ENCODE data around the gene IPO8. TPM values are rescaled to one million over a fixed set of nuclear protein-coding genes. Genes with fewer than 3 reads are reported as not detected.
A peak's percentile ranks its signal among the peaks of the same experiment; 100 is the strongest.

Gene IPO8
- 27.4 and 27.6 TPM in 2 replicates for total RNA-seq (2014; rRNA removed; shearing (Covaris generic))

DNA sequence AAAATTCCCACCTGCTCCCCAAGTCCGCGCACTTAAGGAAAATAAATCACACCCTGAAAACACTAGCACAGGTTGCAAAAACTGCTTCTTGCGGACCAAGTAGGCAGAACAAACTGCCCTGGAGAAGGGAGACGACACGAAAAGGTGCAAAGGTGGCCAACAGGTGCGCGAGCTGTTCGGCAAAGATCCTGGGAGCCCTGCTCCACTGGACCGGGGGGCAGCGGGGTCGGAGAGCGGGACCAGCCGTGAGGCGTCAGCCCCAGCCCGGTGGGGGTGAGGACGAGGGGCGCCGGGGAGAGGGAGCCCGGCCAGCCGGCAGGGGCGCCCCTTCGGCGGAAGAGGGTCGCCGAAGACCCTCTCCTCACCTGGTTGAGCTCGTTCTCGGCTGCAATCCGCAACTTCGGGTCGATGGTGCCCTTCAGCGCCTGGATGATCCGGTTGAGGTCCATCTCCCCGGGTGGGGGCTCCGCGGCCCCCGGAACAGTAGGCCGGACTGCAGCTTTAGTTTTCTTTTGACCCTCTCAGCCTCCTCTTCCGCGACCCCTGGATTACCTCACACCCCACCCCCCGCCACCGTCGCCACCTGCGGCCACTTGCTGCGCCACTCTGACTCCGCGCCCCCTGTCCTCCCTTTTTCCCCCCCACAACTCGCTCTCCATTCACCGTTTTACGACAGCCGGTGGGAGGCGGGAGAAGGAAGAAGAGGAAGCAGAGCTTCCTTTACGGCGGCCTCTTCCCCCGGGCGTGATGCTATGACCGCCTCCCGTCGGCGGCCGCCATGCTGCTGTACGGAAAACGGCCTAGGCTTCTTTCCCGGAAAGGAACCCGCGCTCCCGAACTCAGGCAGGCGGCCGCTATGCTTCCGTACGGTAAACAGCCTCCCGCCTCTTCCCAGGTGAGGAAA is at the start of gene IPO8:
IPO8 (minus strand) TSS at position 671 of the 904 bp plus-strand sequence; CDS start at position 449, 222 bp downstream.
- DNase-seq (ENCODE audit: low spot score), result peak; percentile 87

DNA sequence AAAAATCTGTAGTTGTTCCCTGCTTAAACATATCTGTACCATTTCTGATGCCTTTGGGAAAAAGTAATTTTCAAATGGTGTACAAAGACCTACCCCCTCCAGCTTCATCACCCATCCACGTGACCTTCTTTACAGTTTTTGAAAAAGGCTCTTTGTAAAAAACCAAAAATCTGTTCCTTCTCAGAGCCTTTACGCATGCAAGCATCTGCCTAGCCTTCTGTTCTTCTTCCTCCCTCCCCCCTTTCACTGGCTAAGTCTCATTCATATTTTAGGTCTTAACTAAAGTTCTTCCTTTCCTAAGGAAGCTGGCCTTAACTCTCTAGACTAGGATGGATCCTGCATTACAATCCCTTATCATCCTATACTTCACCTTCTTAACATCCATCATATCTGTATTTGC is 48.7 kb upstream of the IPO8 start:
- no peak for DNase-seq (ENCODE audit: low spot score)

DNA sequence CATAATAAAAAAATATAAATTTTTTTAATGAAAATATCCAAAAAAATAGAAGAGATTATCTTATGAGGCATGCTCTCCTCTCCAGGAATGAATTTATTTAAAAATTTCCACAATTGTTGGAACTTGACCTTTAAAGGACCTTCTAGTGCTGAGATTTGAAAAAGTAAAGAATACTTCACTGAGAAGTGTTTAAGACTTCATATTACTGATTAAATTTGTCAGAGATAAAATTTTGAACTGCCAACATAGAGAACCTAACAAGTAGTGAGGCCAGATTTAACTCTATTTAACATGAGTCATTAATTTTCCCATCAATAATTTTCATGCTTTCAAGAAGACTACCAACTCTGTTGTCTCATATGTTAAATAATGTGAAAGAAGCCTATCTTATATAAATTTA is 44.6 kb upstream of the IPO8 start:
- DNase-seq (ENCODE audit: low spot score), result no peak

DNA sequence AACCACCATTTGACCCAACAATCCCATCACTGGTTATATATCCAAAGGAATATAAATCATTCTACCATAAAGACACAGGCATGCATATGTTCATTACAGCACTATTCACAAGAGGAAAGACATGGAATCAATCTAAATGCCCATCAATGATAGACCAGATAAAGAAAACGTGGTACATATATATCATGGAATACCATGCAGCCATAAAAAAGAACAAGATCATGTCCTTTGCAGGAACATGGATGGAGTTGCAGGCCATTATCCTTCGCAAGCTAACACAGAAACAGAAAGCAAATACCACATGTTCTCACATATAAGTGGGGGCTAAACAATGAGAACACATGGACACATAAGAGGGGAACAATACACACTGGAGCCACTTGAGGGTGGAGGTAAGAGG is 43.4 kb upstream of the IPO8 start:
- no peak for DNase-seq (ENCODE audit: low spot score)

DNA sequence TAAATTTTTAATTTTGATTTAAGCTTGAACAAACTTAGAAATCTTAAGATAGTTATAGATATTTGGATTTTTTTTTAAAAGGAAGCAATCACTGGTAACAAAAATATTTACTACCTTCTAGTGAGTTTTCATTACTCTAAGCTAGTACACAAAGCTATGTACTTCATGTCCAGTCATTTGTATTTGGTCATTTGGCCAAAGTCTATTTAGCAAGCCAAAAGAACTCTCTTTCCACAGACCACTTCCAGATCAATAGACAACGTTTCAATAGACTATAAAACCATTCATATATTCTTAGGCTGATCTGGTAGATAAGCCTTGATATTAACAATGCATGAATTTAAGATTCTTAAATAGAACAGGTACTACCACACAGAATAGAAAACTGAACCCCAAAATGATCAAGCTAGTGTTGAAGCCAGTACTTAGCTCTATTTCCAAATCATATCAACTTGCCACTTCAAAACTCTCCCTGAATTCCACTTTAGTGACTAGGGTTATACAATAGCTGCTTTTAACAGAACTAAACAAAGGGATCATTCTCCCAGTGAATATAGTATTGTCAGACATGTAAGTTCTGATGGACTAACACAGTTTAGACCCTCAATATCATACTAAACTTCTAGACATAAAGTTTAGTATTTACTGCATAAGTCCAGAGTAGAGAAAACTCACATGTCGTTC is 37.4 kb upstream of the IPO8 start:
- no peak for DNase-seq (ENCODE audit: low spot score)

DNA sequence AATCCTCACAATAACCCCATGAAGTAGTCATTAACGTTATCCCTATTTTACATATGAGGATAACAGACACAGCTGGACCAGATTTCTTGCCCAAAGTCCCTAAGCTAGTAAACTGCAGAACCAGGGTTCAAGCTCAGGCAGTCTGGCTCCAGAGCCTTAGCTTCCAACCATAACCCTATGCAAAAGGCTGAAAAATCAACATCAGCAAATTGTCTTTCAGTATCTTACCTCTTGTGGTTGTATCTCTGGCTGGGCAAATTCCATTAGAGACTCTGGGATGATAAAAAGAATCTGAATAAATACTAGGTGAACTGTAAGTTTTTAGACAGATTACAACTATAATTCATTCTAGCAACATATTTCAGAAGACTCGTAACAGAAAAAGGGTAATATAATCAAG is 34.3 kb upstream of the IPO8 start:
- DNase-seq (ENCODE audit: low spot score), result no peak

DNA sequence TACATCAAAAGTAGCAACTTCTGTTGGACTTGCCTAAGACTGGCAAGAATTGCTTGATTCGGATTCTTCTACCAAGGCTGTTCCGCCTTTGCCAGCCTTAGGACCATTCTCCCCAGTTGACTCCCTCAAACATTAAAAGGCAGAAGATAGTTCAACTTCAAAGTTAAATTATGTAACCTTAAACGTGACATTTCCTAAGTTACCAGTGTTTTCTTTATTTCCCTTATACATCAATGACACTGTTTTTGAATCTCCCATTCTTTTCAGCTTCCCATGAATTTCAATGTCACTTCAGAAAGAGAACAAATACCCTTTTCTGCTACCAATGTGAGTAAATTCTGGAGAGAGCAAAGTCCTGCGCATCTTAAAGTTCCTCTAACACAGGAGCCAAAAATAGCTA is 33.9 kb upstream of the IPO8 start:
- DNase-seq (ENCODE audit: low spot score), result no peak

DNA sequence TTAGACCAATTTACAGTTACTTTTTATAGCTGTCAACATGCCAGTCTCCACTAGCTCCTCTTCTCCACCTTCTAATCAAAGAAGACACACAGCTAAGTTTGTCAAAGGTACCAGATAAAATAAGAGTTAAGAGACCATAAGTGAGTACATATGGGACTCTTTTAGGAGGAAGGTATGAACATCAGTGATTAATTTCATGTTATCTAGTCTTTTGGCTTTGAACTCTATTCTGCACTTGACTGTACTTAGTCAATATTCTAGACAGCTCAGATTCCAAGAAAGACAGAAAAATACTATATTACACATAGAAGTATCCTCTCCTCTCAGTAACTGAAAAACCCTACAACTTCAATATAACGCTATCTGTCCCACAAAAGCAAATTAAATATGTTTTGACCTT is 31.0 kb upstream of the IPO8 start:
- DNase-seq (ENCODE audit: low spot score), result no peak

DNA sequence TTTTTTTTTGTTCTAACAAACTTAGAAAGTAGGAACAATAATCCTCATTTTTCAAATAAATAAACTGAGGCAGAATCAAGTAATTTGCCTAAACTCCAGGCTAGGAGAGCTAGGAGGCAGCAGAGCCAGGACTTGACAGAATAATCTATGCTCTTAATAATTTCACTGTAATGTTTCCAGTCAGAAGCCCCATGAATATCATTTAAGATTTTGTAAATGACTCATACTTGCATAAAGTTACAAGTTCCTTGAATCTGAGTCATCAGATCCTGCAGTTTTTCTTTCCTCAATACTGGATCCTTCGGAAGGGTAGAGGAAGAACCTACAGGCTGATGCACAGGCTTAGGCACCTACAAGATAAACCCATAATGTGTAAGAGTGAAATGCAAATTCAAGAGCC is 30.1 kb upstream of the IPO8 start:
- peak; percentile 72 for DNase-seq (ENCODE audit: low spot score)

DNA sequence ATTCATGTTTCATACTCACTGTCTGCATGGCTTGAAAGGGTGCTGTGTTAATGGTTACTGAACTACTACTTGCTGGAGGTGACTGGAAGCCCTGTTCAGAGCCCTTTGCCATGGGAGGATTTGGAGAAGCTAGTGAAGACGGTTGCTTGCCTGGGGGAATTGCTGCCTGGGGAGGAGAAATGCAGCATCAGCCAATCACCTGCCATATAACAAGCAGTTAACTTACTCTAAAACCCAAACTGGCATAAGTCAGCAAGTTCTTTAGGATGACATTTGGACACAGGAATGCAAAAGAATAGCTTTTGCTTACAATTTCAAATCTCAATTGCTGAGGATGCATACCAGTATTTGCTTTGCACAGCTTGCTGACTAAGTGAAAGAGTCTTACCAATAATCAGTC is 23.4 kb upstream of the IPO8 start:
- DNase-seq (ENCODE audit: low spot score), result peak; percentile 71

DNA sequence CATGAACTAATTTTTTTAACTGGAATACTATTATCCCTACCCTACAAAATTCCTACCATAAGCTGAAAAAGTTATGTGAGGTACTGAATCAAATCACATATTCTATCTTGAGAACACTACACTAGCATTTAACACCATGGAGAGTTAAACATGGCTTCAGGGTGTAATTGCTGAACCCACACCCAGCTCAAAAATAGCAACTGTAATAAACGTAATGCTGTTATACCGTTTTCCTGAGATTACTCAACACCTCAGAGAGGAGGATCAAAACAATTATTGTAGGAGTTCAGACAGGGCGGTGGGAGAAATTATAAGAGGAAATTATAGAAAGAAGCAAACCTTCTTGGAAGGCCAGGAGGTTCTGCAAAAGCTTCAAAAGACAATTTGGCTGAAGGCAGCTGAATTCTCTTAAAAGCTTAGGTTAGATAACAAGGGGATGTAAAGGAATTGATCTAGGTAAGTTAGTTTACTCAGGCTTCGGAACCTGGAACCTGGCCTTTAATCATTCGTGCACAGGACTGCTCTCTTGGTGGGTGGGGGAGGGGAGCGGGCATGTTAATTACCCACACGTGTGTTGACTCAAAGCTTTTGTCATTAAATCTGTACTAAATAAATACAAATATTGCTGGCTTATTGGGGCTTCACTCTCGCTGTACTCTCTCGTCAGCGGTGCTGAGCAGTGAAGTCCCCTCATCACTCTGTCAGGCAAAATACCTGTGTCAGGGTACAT is 12.1 kb upstream of the IPO8 start:
- DNase-seq (ENCODE audit: low spot score), result no peak

DNA sequence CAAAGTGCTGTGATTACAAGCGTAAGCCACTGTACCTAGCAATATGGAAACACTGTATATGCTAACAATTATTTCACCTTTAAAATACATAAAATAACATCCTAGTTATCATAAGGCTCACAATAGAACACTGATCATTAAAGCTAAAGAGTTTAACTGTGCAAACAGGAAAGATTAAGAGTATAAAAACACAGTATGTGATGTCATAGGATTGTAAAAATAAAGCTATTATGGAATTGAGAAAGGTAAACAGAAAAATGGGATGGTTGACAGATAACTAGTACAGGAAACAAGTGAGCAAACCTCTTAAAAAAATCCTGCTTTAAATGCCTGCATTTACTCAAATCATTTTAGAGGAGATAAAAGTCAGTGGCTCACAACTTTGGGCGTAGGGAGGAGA is 10.8 kb upstream of the IPO8 start:
- DNase-seq (ENCODE audit: low spot score), result no peak

DNA sequence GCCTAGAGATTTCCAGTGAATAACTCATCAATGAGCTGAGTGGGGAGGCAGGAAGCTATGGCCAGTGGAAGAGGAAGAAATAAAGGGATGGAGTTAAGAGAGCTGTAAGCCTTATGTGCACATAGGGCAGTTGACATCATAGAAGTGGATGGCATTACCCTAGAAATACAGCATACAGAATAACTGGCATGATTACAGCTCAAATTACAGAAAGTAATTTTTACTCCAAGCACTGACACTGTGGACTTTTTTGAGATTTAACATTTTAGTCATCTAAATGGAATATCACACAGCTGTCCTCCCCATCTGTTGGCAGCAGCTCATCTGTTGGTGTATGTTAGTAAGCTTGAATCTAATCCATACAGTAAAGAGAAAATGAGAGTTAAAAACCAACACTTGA is 5.4 kb upstream of the IPO8 start:
- no peak for DNase-seq (ENCODE audit: low spot score)

DNA sequence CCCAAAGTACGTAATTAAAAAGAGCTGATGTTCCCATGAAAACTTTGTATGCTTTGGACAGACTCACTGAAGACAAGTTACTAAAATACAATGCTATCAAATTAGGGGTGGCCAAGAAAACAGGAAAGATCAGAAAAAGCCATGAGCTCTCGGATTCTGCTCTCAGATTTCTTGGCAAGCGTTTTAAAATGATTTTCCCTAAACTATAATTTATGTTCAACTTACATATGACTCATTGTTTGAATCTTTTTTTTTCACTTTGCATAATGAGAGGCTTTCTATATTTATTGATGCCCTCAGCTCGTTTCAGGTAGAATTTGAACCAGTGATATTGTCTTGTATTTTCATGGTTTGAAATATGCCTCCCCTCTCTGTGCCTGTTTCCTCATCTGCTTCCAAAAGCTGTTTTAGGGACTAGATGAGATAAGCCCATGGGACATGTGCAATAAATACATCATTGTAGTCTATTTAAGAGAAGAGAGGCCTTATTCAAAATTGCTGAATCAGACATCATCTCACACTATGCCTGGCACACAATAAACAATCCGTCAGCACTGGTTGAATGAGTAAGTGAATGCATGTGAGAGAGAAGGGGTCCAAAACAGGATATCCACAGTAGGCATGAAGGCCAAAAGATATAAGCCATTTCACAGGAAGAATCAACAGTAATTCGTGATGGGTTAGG is 4.7 kb upstream of the IPO8 start:
- DNase-seq (ENCODE audit: low spot score), result no peak

DNA sequence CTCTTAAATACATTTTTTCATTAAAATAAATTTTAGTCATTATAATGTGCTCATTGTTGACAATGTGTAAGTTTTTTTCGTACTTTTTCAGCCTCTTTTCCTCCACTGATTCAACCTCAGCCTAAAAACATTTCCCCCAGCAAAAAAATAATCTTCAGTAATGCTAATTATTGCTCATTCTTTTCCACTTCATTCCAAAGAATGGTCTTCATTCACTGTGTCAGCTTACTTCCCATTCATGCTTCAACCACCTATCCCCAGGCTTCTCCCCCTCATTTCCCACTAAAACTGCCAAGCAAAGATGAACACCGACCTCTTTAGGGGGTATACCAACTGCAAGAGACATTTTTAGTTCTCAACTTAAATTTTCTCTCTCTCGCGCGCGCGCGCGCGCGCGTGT is 2.7 kb upstream of the IPO8 start:
- no peak for DNase-seq (ENCODE audit: low spot score)

DNA sequence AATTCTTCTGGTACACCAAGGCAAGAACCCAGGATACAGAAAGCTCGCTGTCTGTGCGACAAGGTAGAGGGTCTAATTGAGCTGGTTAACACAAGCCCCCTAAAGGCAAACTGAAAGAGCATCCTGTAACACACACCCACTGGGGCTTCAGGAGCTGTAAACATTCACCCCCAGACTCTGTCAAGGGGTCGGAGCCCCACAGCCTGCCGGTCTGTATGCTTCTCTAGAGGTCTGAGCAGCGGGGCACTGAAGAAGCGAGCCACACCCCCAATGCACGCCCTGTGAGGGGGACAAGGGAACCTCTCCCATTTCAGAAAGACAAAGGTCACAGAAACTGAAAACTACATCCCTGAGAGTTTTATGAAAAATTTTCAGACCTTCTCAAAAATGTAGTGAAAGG is 1.3 kb upstream of the IPO8 start:
- no peak for DNase-seq (ENCODE audit: low spot score)

DNA sequence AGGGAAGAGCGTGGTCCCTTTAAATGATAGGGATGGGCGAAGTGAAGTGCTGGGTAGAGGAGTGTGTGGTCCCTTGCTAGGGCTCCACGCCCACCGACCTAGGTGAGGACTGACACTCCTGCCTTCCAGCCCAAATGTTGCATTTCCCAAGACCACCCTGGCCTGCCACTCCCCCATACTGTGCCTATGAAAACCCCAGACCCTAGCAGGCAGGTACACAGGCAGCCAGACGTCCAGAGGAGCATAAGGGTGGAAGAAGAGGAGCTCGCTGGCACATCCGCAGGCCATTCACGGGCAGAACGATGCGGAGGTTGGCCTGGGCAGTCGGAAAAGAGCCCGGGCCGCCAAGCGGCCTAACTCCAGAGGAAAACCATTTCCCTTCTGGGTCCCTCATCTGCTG is 817 bp upstream of the IPO8 start:
- no peak for DNase-seq (ENCODE audit: low spot score)

DNA sequence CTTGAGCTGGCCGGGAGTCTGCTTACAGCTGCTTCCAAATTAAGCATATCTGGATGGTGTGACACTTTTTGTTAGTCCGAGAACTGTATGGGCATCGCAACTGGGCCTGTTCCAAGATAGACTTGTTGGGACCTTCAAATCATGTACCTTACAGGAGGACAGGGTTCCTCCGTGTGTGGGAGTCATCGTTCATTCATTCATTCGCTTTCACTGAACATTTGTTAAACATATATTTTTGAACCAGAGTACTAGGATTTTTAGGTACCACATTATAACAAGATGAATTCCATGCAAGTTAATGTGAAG is 387 bp upstream of the IPO8 start:
- DNase-seq (ENCODE audit: low spot score), result no peak

DNA sequence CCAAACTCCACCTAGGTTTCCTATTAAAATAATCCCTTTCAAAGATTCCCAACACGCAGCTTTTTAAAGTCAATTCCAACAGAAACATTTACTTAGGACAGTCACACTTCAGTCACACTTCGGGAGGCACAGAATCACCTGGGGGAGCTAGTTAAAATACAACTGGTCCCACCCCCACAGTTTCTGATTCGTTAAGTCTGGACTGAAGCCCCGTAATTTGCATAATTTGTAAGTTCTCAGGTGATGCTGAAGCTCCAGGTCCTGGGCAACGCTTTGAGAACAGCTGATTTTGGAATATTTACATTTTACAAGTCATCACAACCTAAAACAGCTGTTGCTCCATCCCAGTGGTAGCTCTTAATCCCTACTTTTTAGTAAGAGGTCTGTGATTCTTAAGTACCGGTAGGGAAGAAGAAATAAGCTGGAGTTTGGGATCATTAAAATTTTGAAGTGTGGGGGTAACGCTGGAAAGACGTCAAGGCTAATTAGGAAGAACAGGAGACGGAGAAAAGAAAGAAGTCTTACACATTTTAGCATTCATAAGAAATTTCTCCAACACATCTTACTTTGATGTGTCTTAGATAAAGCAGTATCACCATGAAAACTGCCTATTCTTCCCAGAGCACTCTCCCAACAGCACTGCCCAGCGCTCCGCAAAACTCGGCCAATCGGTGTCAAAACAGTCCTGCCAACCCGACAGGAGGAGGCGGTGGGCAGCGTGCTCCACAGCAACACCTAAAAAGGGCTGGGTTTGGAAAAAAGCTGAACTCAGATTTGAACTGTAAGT is 1.1 kb downstream of the IPO8 start:
- peak; percentile 30 for DNase-seq (ENCODE audit: low spot score)

DNA sequence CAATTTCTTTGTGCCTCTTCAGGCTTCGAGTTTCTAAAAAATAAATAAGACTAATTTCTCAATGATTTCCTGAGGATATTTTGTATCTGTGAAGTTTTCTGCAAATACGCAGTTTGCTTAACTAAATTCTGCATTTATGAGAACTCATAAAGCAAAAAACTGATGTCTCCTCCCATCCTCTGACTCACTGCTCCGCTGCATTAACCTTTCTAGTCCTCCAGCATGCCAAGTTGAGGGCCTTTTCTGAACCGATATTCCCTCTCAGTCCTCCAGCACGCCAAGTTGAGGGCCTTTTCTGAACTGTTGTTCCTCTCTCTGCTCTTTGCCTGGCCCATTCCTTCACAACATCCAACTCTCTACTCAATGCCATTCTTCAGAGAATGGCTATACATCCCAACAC is 3.2 kb downstream of the IPO8 start:
- no peak for DNase-seq (ENCODE audit: low spot score)

DNA sequence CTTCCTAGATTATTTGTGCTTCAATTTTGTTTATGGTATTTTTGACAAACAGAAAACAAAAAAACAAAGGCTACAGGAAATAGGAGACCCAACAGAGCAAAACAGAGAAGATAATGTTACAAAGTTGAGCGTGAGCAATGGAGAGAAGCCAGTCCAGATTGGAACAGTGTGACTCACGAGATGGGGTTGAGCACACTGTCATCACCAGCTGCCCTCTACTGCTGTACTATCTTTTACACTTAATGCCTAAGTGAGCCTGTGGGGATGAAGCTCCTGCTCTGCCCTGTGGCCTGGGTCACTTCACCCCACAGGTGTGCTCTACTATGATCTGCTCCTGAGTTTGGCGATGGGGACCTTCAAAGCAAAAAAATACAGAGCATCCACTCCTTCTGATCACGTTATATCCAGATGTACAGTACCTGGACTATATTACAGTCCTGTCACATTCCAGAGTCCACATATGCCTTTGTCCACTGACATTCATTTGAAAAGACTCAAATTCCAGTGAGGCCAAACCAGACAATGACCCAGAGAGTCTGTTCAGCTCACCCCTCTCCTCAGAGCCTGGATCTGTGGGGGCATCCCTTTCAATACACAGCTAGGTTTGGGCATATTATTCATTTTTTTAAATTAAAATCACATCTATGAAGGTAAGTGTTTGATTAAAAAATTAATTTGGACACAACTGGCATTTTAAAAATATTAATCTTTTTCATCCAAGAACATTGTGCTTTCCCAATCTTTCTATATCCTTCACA is 4.4 kb downstream of the IPO8 start:
- peak; percentile 55 for DNase-seq (ENCODE audit: low spot score)
